ENCODE measurements around the gene CREB3L2. TPM values are rescaled to one million over a fixed set of nuclear protein-coding genes. Genes with fewer than 3 reads are reported as not detected.

Gene CREB3L2
- total and polyA plus RNA-seq, 10 of the 15 experiments (the other 5 are each of a cell fraction or from before 2014, with no cell fraction given) = 6.4 to 67.1 (median 26.2) TPM

DNA sequence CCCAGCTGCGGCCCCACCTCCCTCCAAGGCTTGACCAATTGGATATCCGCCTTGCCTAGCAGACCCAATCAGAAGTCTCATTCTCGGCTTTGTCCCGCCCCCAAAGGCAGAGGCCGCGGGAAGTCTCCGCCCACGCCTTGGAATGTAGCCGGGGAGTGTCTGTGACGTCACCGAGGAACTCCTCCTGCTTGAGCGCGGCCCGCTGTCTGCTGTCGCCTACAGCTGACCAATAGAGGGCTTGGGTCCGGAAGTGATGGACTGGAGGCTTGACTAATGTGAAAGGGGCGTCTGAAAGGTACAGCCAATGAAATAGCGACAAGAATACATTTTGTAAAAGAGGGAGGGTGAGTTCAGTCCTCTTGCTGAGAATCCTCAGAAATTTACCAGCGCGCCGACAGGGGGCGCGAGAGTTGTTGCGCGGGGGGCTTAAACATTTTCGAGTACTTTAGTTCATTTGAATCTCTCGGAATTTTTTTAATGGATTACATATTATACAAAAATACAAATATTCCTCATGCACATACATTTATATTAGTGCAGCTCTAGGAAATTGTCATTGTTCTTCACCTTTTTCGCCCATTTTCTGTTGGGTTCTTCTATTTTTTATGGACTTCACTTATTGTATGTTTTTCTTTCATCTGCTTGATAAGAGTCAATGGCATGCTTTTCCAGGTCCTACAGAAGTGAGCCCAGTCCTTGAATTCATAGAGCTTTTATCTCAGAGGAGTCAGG lies 376 bp upstream of the CREB3L2 start (continued):
- TF ChIP-seq, protein P1, sequence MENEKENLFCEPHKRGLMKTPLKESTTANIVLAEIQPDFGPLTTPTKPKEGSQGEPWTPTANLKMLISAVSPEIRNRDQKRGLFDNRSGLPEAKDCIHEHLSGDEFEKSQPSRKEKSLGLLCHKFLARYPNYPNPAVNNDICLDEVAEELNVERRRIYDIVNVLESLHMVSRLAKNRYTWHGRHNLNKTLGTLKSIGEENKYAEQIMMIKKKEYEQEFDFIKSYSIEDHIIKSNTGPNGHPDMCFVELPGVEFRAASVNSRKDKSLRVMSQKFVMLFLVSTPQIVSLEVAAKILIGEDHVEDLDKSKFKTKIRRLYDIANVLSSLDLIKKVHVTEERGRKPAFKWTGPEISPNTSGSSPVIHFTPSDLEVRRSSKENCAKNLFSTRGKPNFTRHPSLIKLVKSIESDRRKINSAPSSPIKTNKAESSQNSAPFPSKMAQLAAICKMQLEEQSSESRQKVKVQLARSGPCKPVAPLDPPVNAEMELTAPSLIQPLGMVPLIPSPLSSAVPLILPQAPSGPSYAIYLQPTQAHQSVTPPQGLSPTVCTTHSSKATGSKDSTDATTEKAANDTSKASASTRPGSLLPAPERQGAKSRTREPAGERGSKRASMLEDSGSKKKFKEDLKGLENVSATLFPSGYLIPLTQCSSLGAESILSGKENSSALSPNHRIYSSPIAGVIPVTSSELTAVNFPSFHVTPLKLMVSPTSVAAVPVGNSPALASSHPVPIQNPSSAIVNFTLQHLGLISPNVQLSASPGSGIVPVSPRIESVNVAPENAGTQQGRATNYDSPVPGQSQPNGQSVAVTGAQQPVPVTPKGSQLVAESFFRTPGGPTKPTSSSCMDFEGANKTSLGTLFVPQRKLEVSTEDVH (IDR thresholded peaks at IDR 0.05; ENCODE audit: low read depth, partially characterized antibody) = peak; percentile 84
- TF ChIP-seq KLF5 (IDR thresholded peaks at IDR 0.05; ENCODE audit: partially characterized antibody) = no peak

GRCh38 chr7:138000081-138000701 lies 1.7 kb downstream of the CREB3L2 start:
- BruUV-seq (replicated peaks) = no TSS peak
- ChIA-PET SMC1A (ENCODE audit: uncharacterized antibody, unreplicated experiment) (interaction anchor here (0.7 to 20.9 kb wide), 23 partner anchors 7 to 344 kb away, joined by 3 to 516 read pairs (median 10); no protein-coding TSS in a partner anchor), CTCF (interaction anchor here (0.8 to 22.6 kb wide), 15 partner anchors 8 to 394 kb away, joined by 3 to 704 read pairs (median 5); no protein-coding TSS in a partner anchor), RAD21 (ENCODE audit: unreplicated experiment) (interaction anchor here (0.6 to 18.3 kb wide), 25 partner anchors 9 to 738 kb away, joined by 3 to 340 read pairs (median 4); no protein-coding TSS in a partner anchor), POLR2A (interaction anchor here (0.7 to 8.0 kb wide), 16 partner anchors 8 to 329 kb away, joined by 3 to 127 read pairs (median 4); no protein-coding TSS in a partner anchor)
- H3K9ac ChIP-seq (ENCODE audit: control insufficient read depth, insufficient read depth, low read length) = peak overlapping the region; percentile 81
- peak; percentile 4; the same call in 2 of the 3 replicates for ATAC-seq
- peak overlapping the region; percentile 83 for H3K4me3 ChIP-seq
- intact Hi-C loops (cut with micrococcal nuclease; ENCODE audit: unreplicated experiment) (loop anchor here (1.0 to 2.0 kb wide), 2 partner anchors 8 to 13 kb away; no protein-coding TSS in a partner anchor), in situ Hi-C loops (cut with MboI) (loop anchor here (5.0 kb wide), 1 partner anchor 737 kb away; no protein-coding TSS in a partner anchor)
- H3K9me3 ChIP-seq (replicated peaks; ENCODE audit: control insufficient read depth, insufficient read depth, low read length) = no peaks in the 10 kb centered on the region
- no peaks in the 10 kb centered on the region for H4K20me1 ChIP-seq (ENCODE audit: control insufficient read depth, insufficient read depth)
- H3K27me3 ChIP-seq (replicated peaks in 1 of 2; ENCODE audit: control insufficient read depth in 2 of 2, insufficient read depth in 2 of 2, low read length in 1 of 2) = no peaks in the 10 kb centered on the region
- H3K79me2 ChIP-seq (ENCODE audit: control insufficient read depth, insufficient read depth, low read length) = peaks cover 67% of the 10 kb centered on the region
- H3K36me3 ChIP-seq (ENCODE audit: control insufficient read depth in 2 of 2, insufficient read depth in 2 of 2, low read length in 1 of 2) = 0 out of 4 replicates have a peak, but pooled peaks cover 0 to 4% of the 10 kb centered on the region in 2 experiments
- DNase-seq (ENCODE audit: low read depth, low spot score) = no peak
- no peak for FAIRE-seq
- WGBS (ENCODE audit: insufficient coverage, insufficient replicate concordance, low lambda C conversion rate, missing lambda C conversion rate) = 22% methylated on average over 7 of the region's 7 CpGs
- peak overlapping the region; percentile 55 for H3K27ac ChIP-seq (ENCODE audit: control insufficient read depth, insufficient read depth)
- H2AFZ ChIP-seq (ENCODE audit: control insufficient read depth, low read depth, low read length) = no peak overlapping the region; the same call in 1 of the 2 replicates
- H3K4me1 ChIP-seq (ENCODE audit: control insufficient read depth, insufficient read depth, low read length) = peaks cover 16% of the 10 kb centered on the region
- peak overlapping the region; percentile 88 for H3K4me2 ChIP-seq (ENCODE audit: control insufficient read depth, insufficient read depth)
- TF ChIP-seq ATF3 (IDR thresholded peaks at IDR 0.05; ENCODE audit: borderline replicate concordance, extremely low read depth, low read depth, low read length) (no peak), SKIL (IDR thresholded peaks at IDR 0.05; ENCODE audit: low read depth, poor library complexity, severe bottlenecking) (peak; percentile 9), BACH1 (IDR thresholded peaks at IDR 0.05; ENCODE audit: borderline replicate concordance) (no peak), MTA3 (IDR thresholded peaks at IDR 0.05; ENCODE audit: borderline replicate concordance, low read length) (no peak), POLR2AphosphoS2 (IDR thresholded peaks at IDR 0.05; ENCODE audit: low read depth, low read length) (0 out of 2 replicates have a peak, but pooled peaks have one; percentile 36), WRNIP1 (IDR thresholded peaks at IDR 0.05; ENCODE audit: borderline replicate concordance, low read depth, low read length) (no peak), MYC (IDR thresholded peaks at IDR 0.05; ENCODE audit: insufficient read depth, insufficient read length, insufficient replicate concordance, low read length, severe bottlenecking) (no peak)

Data from GM12878 (cell line).